H9 (cell line): Measurements from ENCODE around the gene APOA4. TPM values are rescaled to one million over a fixed set of nuclear protein-coding genes. Genes with fewer than 3 reads are reported as not detected.

Source experiments
- DNase-seq: peaks from one replicate; pipeline ENCODE4 v3.0.0-alpha.2; 2017
- H2AFZ ChIP-seq: one replicate; pipeline ENCODE4 v1.6.1; 2013; ENCODE audit warnings: mild to moderate bottlenecking, low read length, control low read depth, moderate library complexity
- H2AK5ac ChIP-seq: 2 replicates; pipeline ENCODE4 v1.6.1; 2013; ENCODE audit warnings: low read length, control low read depth, mixed read lengths; ENCODE audit not compliant: insufficient read length
- H2BK120ac ChIP-seq: one replicate; pipeline ENCODE4 v1.6.1; 2013; ENCODE audit warnings: low read depth, mild to moderate bottlenecking, low read length, control low read depth, inconsistent platforms; ENCODE audit not compliant: poor library complexity, severe bottlenecking
- H2BK12ac ChIP-seq: 2 replicates; pipeline ENCODE4 v1.6.1; 2013; ENCODE audit warnings: low read length, control low read depth, mixed read lengths, low read depth; ENCODE audit not compliant: insufficient read length
- H2BK15ac ChIP-seq: 2 replicates; pipeline ENCODE4 v1.6.1; 2013; ENCODE audit warnings: low read depth, low read length, control low read depth
- H2BK20ac ChIP-seq: one replicate; pipeline ENCODE4 v1.6.1; 2013; ENCODE audit warnings: low read depth, mild to moderate bottlenecking, low read length, control low read depth, inconsistent platforms; ENCODE audit not compliant: poor library complexity, severe bottlenecking
- H2BK5ac ChIP-seq: 2 replicates; pipeline ENCODE4 v1.6.1; 2013; ENCODE audit warnings: low read length, control low read depth, mixed read lengths; ENCODE audit not compliant: insufficient read length
- H3K14ac ChIP-seq: 2 replicates; pipeline ENCODE4 v1.6.1; 2013; ENCODE audit warnings: low read length, control low read depth; ENCODE audit not compliant: insufficient read depth
- H3K18ac ChIP-seq: 2 replicates; pipeline ENCODE4 v1.6.1; 2013; ENCODE audit warnings: low read depth, mild to moderate bottlenecking, mixed read lengths, low read length, control low read depth; ENCODE audit not compliant: insufficient read length
- H3K23ac ChIP-seq: 2 replicates; pipeline ENCODE4 v1.6.1; 2013; ENCODE audit warnings: low read length, control low read depth, mixed read lengths, low read depth; ENCODE audit not compliant: insufficient read length
- H3K23me2 ChIP-seq: 2 replicates; pipeline ENCODE4 v1.6.1; 2013; ENCODE audit warnings: low read depth, mild to moderate bottlenecking, mixed read lengths, low read length, control low read depth; ENCODE audit not compliant: insufficient read length, poor library complexity, severe bottlenecking
- H3K27ac ChIP-seq: 2 replicates; pipeline ENCODE4 v1.5.1; 2013; ENCODE audit warnings: low read length, control low read depth, mixed read lengths, low read depth; ENCODE audit not compliant: insufficient read length
- H3K27me3 ChIP-seq: 2 replicates; pipeline ENCODE4 v1.6.1; 2013; ENCODE audit warnings: low read length, control low read depth, inconsistent platforms; ENCODE audit not compliant: insufficient read depth
- H3K4ac ChIP-seq: 2 replicates; pipeline ENCODE4 v1.6.1; 2013; ENCODE audit warnings: low read depth, mild to moderate bottlenecking, control low read depth, inconsistent platforms, low read length, moderate library complexity
- H3K4me1 ChIP-seq: 2 replicates; pipeline ENCODE4 v1.6.1; 2013; ENCODE audit warnings: low read length, control low read depth, inconsistent platforms; ENCODE audit not compliant: insufficient read depth
- H3K4me2 ChIP-seq: 2 replicates; pipeline ENCODE4 v1.6.1; 2013; ENCODE audit warnings: low read length, control low read depth, mixed read lengths; ENCODE audit not compliant: insufficient read length, insufficient read depth
- H3K56ac ChIP-seq: 2 replicates; pipeline ENCODE4 v1.6.1; 2013; ENCODE audit warnings: low read depth, mild to moderate bottlenecking, mixed read lengths, low read length, control low read depth; ENCODE audit not compliant: insufficient read length
- H3K79me1 ChIP-seq: 2 replicates; pipeline ENCODE4 v1.6.1; 2013; ENCODE audit warnings: low read depth, mild to moderate bottlenecking, moderate library complexity, low read length, control low read depth, inconsistent platforms; ENCODE audit not compliant: insufficient read depth, poor library complexity, severe bottlenecking
- H3K79me2 ChIP-seq: 2 replicates; pipeline ENCODE4 v1.6.1; 2013; ENCODE audit warnings: low read length, control low read depth, inconsistent platforms; ENCODE audit not compliant: insufficient read depth
- H3K9ac ChIP-seq: 2 replicates; pipeline ENCODE4 v1.6.1; 2013; ENCODE audit warnings: low read length, control low read depth, mixed read lengths; ENCODE audit not compliant: insufficient read length; ENCODE audit errors: extremely low read depth
- H3K9me3 ChIP-seq: one replicate; pipeline ENCODE4 v1.6.1; 2013; ENCODE audit warnings: low read depth, low read length, inconsistent platforms; ENCODE audit not compliant: control insufficient read depth
- H3T11ph ChIP-seq: one replicate; pipeline ENCODE4 v1.6.1; 2013; ENCODE audit warnings: mild to moderate bottlenecking, low read length, control low read depth, inconsistent platforms
- H4K20me1 ChIP-seq: one replicate; pipeline ENCODE4 v1.6.1; 2013; ENCODE audit not compliant: control insufficient read depth, insufficient read length, insufficient read depth
- H4K5ac ChIP-seq: 2 replicates; pipeline ENCODE4 v1.6.1; 2013; ENCODE audit warnings: low read depth, mild to moderate bottlenecking, mixed read lengths, low read length, control low read depth; ENCODE audit not compliant: insufficient read length
- H4K8ac ChIP-seq: replicated peaks from 2 replicates; pipeline ENCODE4 v1.6.1; 2013; ENCODE audit warnings: low read length, control low read depth, mixed read lengths, low read depth; ENCODE audit not compliant: insufficient read length
- H4K91ac ChIP-seq: 2 replicates; pipeline ENCODE4 v1.6.1; 2013; ENCODE audit warnings: low read depth, mild to moderate bottlenecking, moderate library complexity, mixed read lengths, low read length, control low read depth; ENCODE audit not compliant: insufficient read length
- H3K27ac Mint-ChIP-seq, 3 experiments: 2 replicates in 2 of 3; 3 replicates in 1 of 3; pipeline ENCODE4 v1.8.0; 2020 to 2021; ENCODE audit warnings: mixed read lengths in 3 of 3, mild to moderate bottlenecking in 1 of 3, moderate library complexity in 1 of 3
- H3K27me3 Mint-ChIP-seq: 2 replicates; pipeline ENCODE4 v1.8.0; 2021; ENCODE audit warnings: low read depth, mild to moderate bottlenecking, moderate library complexity, mixed read lengths
- H3K36me3 Mint-ChIP-seq, 3 experiments: 2 replicates in 2 of 3; 3 replicates in 1 of 3; pipeline ENCODE4 v1.8.0; 2020 to 2021; ENCODE audit warnings: low read depth in 3 of 3, mixed read lengths in 3 of 3; ENCODE audit not compliant: insufficient read depth in 1 of 3
- H3K4me1 Mint-ChIP-seq, 2 experiments: 2 replicates each; pipeline ENCODE4 v1.8.0; 2020; ENCODE audit warnings: mixed read lengths in 2 of 2
- H3K4me3 Mint-ChIP-seq, 2 experiments: 2 replicates in 1 of 2; 3 replicates in 1 of 2; pipeline ENCODE4 v1.8.0; 2020 to 2021; ENCODE audit warnings: mild to moderate bottlenecking in 2 of 2, mixed read lengths in 2 of 2, moderate library complexity in 1 of 2
- H3K9me3 Mint-ChIP-seq, 2 experiments: 2 replicates in 1 of 2; 3 replicates in 1 of 2; pipeline ENCODE4 v1.8.0; 2020; ENCODE audit warnings: mild to moderate bottlenecking in 2 of 2, mixed read lengths in 2 of 2, moderate library complexity in 1 of 2
- WGBS: extraction: QIAGEN DNeasy Blood & Tissue Kit; methylation state at CpG from one replicate; pipeline ENCODE4 v1.1.7; 2013; ENCODE audit warnings: missing lambda C conversion rate, low lambda C conversion rate, mixed read lengths; ENCODE audit not compliant: insufficient read length; ENCODE audit errors: extremely low coverage; 5-methylcytosine and 5-hydroxymethylcytosine counted together
- total RNA-seq: library from RNA; stranded (reverse); gene quantifications from 2 replicates; pipeline ENCODE4 v1.2.1, GENCODE V29; 2021
- TF ChIP-seq, protein P1 (sequence below): fragments of 200-600 bp; sonication (generic); conservative IDR thresholded peaks from 3 replicates; pipeline ENCODE4 v1.8.0; 2021; ENCODE audit warnings: antibody characterized with exemption, mild to moderate bottlenecking

APOA4 gene
- total RNA-seq, 1 experiment from 2014 or later: not detected

- no peaks in the 10 kb centered on the region for H3K9me3 ChIP-seq
- H3K27me3 Mint-ChIP-seq: peaks cover 5% of the 10 kb centered on the region
- no peak overlapping the region for H3K4me3 Mint-ChIP-seq
Measured at GRCh38 chr11:116808262-116809175, 14.6 kb downstream of the APOA4 start.

More at GRCh38 chr11:116808262-116809175, 14.6 kb downstream of the APOA4 start:
- no peak overlapping the region for H2BK20ac ChIP-seq
- DNase-seq: no peak
- no peak overlapping the region for H3K4me2 ChIP-seq
- no peak overlapping the region for H4K8ac ChIP-seq
- WGBS: no CpG with 5 or more reads among the region's 14 CpGs
- no peak overlapping the region for H2BK120ac ChIP-seq
- Mint-ChIP-seq H3K9me3 (no peaks in the 10 kb centered on the region; a peak in 1 of 5 replicates), H3K27ac (no peak overlapping the region), H3K36me3 (no peaks in the 10 kb centered on the region), H3K4me1 (no peaks in the 10 kb centered on the region)
- H3K4ac ChIP-seq: no peak overlapping the region
- no peaks in the 10 kb centered on the region for H3K79me1 ChIP-seq
- H3K27me3 ChIP-seq: no peaks in the 10 kb centered on the region
- H2BK12ac ChIP-seq: no peak overlapping the region
- no peak overlapping the region for H3K23ac ChIP-seq
- no peak overlapping the region for H3K18ac ChIP-seq
- H3K9ac ChIP-seq: no peak overlapping the region
- H3K79me2 ChIP-seq: no peaks in the 10 kb centered on the region
- H2BK15ac ChIP-seq: no peak overlapping the region
- no peaks in the 10 kb centered on the region for H3K4me1 ChIP-seq
- no peak overlapping the region for H4K5ac ChIP-seq
- no peak overlapping the region for H3K14ac ChIP-seq
- H2AFZ ChIP-seq: no peak overlapping the region
- no peak overlapping the region for H2BK5ac ChIP-seq
- H4K20me1 ChIP-seq: no peaks in the 10 kb centered on the region
- H3K23me2 ChIP-seq: no peaks in the 10 kb centered on the region
- H3K56ac ChIP-seq: no peak overlapping the region
- TF ChIP-seq, protein P1, sequence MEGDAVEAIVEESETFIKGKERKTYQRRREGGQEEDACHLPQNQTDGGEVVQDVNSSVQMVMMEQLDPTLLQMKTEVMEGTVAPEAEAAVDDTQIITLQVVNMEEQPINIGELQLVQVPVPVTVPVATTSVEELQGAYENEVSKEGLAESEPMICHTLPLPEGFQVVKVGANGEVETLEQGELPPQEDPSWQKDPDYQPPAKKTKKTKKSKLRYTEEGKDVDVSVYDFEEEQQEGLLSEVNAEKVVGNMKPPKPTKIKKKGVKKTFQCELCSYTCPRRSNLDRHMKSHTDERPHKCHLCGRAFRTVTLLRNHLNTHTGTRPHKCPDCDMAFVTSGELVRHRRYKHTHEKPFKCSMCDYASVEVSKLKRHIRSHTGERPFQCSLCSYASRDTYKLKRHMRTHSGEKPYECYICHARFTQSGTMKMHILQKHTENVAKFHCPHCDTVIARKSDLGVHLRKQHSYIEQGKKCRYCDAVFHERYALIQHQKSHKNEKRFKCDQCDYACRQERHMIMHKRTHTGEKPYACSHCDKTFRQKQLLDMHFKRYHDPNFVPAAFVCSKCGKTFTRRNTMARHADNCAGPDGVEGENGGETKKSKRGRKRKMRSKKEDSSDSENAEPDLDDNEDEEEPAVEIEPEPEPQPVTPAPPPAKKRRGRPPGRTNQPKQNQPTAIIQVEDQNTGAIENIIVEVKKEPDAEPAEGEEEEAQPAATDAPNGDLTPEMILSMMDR: no peak
- no peak overlapping the region for H3T11ph ChIP-seq
- no peak overlapping the region for H4K91ac ChIP-seq
- H2AK5ac ChIP-seq: no peak overlapping the region
- H3K27ac ChIP-seq: no peak overlapping the region
